ENCODE data around the gene NPDC1.
"Not testable (repeated sequence)": the region's sequence is repeated elsewhere in the genome, so short reads cannot be mapped to it uniquely, and the experiment has no call there.

Gene NPDC1

GRCh38 chr9:137074657-137075274, 28.8 kb upstream of the NPDC1 start:
- no peak for DNase-seq

- no peak for DNase-seq
Observed at GRCh38 chr9:137073992-137074399, 28.0 kb upstream of the NPDC1 start.

GRCh38 chr9:137071282-137071681, 25.3 kb upstream of the NPDC1 start:
- DNase-seq, result no peak

- no peak for DNase-seq
Observed at GRCh38 chr9:137070906-137071275, 24.9 kb upstream of the NPDC1 start.

DNA sequence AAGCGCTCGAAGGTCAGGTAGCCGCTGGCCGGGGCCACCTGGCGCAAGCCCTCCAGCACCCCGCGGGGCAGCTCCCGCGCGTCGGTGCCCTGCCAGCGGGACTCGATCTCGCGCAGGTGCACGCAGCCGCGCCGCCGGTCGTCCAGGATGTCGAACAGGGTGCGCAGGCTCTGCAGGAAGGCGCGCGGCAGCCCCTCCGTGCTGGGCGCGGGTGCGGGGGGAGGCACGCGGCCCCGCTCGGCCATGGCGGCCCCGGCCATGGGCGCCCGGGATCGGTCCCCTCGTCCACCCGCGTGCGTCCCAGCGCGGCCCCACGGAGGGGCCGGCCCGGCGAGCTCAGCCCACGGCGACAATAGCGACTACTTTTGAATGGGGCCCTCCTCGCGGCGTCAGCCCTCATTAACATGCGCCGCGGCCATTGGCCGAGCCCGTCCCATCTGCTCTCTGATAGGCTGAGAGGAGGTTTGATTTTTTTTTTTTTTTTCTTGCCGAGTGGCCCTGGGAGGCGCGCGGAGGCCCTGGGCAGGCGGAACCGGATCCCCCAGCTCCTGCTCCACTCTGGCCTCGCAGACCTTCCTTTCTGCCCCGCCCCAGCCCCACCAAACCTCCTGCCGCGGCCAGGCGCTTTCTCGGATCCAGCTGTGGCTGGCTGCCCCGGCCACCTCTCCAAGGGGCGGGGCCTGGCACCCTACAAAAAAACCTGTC, 24.4 kb upstream of the NPDC1 start, which contains the start of gene SAPCD2:
SAPCD2 (minus strand) TSS at position 357 of the 705 bp plus-strand sequence; CDS start at position 260, 97 bp downstream.
- peak; percentile 82 for DNase-seq

DNA sequence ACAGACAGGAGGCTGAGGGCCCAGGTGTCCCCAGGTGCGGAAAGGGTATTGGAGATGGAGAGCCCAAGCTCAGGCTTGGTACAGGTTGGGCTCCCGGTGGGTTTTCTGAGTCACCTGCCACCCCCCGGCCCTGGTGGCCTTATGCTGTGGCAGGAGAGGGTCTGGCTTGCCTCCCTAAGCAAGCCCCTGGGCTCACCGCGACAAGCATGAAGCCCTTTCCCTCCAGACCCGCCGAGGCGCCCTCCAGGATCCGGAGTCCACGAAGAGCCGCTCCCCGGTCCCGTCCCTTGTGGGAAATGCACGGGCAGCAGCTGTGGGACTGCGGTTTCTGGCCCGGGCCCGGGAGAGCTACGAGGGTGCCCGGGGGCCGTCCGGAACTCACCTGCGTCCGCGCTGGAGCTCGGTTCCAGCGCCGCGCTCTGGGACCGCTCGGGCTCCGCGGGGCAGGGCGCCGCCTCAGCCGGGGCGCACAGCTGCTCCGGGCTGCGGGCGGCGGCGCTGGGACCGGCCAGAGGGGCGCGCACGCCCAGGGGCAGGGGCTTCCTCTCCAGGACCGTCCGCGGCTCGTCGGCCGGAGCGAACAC, 23.6 kb upstream of the NPDC1 start:
- no peak for DNase-seq

- DNase-seq, result no peak
Observed at GRCh38 chr9:137068539-137069507, 22.8 kb upstream of the NPDC1 start.

GRCh38 chr9:137067860-137068538, 22.0 kb upstream of the NPDC1 start:
- DNase-seq, result peak; percentile 73

DNA sequence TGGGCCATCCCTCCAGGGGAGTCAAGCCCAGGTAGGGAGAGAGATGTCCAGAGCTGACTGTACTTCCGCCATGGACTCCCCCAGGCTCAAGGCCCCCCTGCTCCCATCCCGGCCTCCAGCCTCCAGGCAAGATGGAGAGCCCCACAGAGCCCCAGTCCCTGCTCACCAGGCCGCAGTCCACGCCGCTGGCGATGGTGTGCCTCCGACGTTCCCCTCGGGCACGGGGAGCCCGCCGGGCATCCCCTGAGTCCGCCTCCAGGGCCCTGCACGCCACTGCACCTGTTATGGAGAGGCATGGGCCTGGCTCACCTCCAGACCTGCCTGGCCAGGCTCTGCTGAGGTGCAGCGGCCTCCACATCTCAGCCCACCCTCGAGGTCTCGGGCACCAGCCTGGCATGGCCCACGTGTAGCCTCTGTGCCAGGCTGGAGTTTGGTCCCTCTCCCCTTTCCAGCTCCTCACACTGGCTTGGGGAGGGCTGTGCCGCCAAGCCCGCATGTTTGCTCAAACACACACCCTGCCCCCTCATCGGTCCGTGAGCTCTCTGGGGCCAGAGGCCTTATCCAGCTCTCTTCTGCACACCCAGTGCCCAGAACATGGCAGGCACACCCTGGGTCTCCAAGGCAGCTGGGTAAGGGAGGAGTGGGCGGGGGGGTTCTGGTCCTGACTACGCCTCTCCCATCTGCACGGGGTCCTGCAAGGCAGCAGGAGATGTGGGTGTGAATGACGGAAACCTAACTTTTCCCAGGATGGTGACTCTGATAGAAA, 20.3 kb upstream of the NPDC1 start:
- no peak for DNase-seq

GRCh38 chr9:137065336-137065967, 19.5 kb upstream of the NPDC1 start:
- no peak for DNase-seq

DNA sequence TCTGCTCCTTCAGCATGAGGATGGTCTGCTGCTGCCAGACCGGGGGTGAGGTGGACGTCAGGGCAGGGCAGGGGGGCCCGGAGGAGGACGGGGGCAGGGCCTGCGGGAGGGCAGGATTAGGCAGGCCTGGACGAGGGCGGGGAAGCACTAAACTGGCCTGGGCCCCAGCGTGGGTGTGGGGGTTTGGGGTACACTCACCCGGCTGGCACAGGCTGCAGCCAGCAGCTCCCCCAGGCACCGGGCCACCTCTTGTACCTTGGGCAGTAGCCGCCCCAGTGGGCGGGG, 18.8 kb upstream of the NPDC1 start:
- DNase-seq, result no peak

- no peak for DNase-seq
Observed at GRCh38 chr9:137064027-137064879, 18.3 kb upstream of the NPDC1 start.

DNA sequence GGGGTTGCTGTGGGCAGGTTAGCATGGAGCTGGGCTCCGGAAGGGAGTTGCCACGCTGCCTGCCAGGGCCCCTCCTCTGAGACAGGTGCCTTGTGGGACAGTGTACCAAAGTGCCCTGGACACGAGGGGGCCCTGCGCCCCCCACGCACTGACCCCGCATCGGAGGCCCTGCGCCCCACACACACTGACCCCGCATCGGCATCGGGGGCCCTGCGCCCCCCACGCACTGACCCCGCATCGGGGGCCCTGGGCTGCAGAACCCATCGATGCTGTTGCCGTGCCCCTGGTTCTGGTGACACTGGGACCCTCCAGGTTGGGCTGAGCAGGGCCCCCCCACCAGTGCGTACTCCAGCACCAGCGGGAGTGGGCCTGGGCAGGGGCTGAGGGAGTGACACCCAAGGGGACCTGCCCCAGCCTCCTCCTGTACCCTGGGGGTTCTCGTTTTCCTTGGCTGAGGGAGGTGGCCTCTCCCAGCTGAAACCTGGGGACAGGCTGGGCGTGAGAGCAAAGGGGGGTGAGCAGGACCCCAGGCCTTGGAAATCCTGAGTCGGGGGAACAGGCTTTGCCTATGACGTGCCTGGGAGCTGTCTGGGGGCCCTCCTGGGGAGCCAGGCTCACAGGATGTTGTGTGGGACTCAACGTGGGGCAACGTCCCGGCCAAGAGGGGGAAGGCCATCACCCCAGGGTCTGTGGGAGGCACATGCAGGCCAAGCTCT, 17.5 kb upstream of the NPDC1 start:
- no peak for DNase-seq

DNA sequence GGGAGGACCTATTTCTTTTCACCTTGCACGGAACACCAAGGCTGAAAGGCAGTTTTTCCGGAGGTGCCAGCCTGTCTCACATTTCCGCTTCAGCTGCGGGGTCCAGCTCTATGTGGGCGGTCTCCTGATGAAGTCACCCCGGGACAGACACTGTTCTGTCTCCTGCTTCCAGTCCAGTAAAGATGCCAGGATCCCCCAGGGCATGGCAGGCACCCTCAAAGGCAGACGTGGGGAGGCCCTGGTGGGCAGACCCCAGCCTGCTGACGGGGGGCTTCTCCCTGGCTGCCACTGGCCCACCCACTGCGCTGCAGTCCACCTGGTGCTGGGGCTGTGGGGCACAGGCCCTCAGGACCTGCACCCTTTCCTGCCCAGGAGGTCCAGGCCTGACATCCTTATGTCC, 16.8 kb upstream of the NPDC1 start:
- DNase-seq, result not testable (repeated sequence)

GRCh38 chr9:137062384-137062783, 16.4 kb upstream of the NPDC1 start:
- no peak for DNase-seq

DNA sequence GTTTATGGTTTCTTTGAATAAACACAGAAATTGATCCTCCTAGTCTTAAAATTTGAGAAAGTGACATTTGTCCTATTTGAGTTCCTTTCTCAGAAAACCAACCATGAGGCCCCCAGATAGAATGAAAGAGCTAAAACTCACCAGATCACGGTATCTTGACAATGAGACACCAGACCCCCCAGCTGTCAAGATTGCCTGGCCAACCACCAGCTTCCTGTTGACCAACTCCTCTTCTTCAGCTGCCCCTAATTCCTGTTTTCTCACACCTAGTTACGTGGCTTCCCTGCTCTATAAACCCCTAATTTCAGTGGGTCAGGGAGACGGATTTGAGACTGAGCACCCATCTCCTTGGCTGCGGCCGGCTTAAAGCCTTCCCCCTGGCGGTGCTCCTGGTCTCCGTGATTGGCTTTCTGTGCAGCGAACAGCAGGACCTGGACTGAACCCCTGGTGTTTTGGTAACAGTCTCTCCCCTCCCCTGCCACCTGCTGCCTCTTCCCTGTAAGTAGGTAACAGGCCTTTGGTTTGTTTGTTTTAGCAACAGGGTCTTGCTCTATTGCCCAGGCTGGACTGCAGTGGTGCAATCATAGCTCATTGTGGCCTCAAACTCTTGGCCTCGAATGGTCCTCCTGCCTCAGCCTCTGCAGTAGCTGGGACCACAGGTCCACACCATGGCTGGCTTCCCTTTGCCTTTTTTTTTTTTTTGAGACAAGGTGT, 12.7 kb upstream of the NPDC1 start:
- DNase-seq, result no peak

GRCh38 chr9:137057545-137057944, 11.6 kb upstream of the NPDC1 start:
- no peak for DNase-seq

GRCh38 chr9:137056739-137057415, 10.9 kb upstream of the NPDC1 start:
- no peak for DNase-seq

Data from fibroblast of upper back skin (primary cell).